Stimulated activated memory B cell treated with anti-CD40 and anti-IgM and Interleukin-4, amounts not matched to agents 10 μg/mL and 1 μg/mL and 100 μg/mL, for 72 hours (primary cell): ENCODE data around the gene LRRC8B.
A peak's percentile ranks its signal among the peaks of the same experiment; 100 is the strongest.
"Not testable (repeated sequence)": the region's sequence is repeated elsewhere in the genome, so short reads cannot be mapped to it uniquely, and the experiment has no call there.

Source experiments
- ATAC-seq: fragments of 150-1000 bp; cut with Tn5 transposase; 2 replicates; pipeline ENCODE4 v1.10.0; 2021
- H3K27ac Mint-ChIP-seq: one replicate; pipeline ENCODE4 v1.8.0; 2022; ENCODE audit warnings: mild to moderate bottlenecking, mixed read lengths
- H3K27me3 Mint-ChIP-seq: one replicate; pipeline ENCODE4 v1.8.0; 2022; ENCODE audit warnings: mixed read lengths
- H3K36me3 Mint-ChIP-seq: one replicate; pipeline ENCODE4 v1.8.0; 2022; ENCODE audit warnings: mixed read lengths
- H3K4me1 Mint-ChIP-seq: one replicate; pipeline ENCODE4 v1.8.0; 2022; ENCODE audit warnings: mixed read lengths
- H3K4me3 Mint-ChIP-seq: one replicate; pipeline ENCODE4 v1.8.0; 2022; ENCODE audit warnings: mild to moderate bottlenecking, moderate library complexity, mixed read lengths
- H3K9me3 Mint-ChIP-seq: one replicate; pipeline ENCODE4 v1.8.0; 2022; ENCODE audit warnings: mixed read lengths

The LRRC8B gene

DNA sequence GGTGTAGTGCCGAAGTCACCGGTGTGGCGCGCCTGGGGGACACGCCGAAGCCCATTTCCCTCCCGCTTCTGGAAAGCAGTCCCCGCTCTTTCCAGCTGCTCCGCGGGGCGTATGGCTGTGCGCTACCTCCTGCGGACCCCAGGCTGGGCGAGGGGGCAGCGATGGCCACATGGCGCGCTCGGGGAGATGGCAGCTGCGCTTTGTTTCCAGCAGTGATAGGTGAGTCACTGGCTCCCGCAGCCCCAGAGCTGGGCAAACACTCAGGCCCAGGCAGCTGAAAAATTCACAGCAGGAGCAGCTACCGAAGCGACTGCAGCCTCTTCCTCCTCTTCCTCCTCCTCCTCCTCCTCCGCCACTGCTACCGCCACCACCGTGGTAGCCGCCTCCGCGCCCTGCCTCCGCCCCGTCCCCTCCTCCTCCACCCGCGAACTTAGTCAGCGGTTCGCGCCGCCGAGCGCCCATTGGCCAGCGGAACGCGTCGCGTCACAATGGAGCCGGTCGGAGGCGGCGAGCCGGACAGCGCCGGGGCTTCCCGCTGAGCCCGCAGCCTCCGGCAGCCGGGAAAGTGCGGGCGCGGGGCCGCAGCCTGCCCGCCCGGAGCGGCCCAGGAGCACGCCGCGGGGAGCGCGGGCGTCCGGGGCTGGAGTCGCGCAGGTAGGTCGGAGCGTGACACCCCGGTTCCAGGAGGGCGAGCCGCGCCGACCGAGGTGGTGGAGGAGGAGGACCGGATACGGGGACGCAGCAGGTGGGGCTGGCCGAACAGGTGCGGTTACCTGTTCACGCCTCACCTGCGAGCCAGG is at the start of gene LRRC8B:
Gene LRRC8B (plus strand): TSS at position 461 of the 800 bp plus-strand sequence. CDS start 57,822 bp downstream, outside the sequence.
- Mint-ChIP-seq H3K4me1 (peaks cover 15% of the 10 kb centered on the region), H3K36me3 (peaks cover under 1% of the 10 kb centered on the region), H3K4me3 (peak within 1 kb of the TSS; percentile 79), H3K27me3 (no peaks in the 10 kb centered on the region), H3K9me3 (no peaks in the 10 kb centered on the region), H3K27ac (peak within 1 kb of the TSS; percentile 83)
- peak; percentile 93 for ATAC-seq

DNA sequence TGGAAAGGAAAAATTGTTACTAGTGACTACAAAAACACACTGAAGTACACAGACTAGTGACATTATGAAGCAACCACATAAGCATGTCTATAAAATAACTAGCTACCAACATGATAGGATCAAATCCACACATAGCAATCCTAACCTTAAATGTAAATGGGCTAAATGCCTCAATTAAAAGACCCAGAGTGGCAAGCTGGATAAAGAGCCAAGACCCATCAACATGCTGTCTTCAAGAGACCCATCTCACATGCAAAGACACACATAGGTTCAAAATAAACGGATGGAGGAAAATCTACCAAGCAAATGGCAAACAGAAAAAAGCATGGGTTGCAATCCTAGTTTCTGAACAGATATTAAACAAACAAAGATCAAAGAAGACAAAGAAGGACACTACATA is 49.4 kb upstream of the LRRC8B start:
- peaks cover 21% of the 10 kb centered on the region for H3K9me3 Mint-ChIP-seq
- peaks cover 68% of the 10 kb centered on the region for H3K36me3 Mint-ChIP-seq
- no peak overlapping the region for H3K27ac Mint-ChIP-seq
- no peaks in the 10 kb centered on the region for H3K27me3 Mint-ChIP-seq
- no peak overlapping the region for H3K4me3 Mint-ChIP-seq
- no peak for ATAC-seq
- no peaks in the 10 kb centered on the region for H3K4me1 Mint-ChIP-seq

DNA sequence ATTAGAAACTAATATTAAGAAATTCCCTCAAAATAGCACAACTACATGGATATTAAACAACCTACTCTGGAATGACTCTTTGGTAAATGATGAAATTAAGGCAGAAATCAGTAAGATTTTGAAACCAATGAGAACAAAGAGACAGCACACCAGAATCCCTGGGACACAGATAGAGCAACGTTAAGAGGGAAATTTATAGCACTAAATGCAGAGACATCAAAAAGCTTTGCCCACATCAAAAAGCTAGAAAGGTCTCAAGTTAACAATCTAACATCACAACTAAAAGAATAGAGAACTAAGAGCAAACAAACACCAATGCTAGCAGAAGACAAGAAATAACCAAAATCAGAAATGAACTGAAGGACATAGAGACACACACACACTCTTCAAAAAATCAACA is 48.6 kb upstream of the LRRC8B start:
- Mint-ChIP-seq H3K4me3 (no peak overlapping the region), H3K27ac (no peak overlapping the region)

DNA sequence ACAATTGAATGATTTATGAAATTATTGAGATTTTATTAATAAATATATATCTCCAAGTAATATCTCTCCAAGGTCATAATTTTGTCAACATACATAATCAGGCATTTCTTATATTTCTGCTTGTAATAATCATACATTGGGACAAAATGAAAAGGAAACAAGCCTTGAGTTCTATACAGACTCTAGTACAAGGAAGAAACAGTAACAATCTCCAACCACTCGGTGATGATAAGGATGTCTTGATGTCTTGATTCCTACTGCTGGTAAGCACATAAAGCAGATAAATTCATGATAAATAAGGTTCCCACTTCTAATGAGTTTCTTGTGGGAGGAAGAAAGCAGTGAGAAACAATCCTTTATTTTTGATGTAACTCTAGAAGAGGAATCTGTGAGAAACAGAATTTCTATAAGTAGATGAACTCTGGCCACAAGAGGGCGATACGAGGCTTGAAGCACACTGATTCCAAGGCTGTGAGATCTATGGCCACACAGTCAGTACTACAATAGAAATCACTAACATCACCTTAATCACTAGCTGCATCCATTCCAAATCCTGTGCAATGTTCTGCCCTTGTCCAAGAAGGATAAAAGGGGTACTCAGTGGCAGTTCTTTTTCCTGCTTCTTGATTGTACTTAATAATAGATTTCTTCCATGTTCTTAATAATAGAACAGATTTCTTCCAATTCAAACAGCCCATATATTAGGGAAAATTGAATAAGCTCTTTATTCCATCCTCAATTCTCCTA is 41.4 kb upstream of the LRRC8B start:
- Mint-ChIP-seq H3K27ac (no peak overlapping the region), H3K36me3 (peaks cover 28% of the 10 kb centered on the region), H3K27me3 (no peaks in the 10 kb centered on the region), H3K4me1 (no peaks in the 10 kb centered on the region), H3K9me3 (peaks cover 13% of the 10 kb centered on the region), H3K4me3 (no peak overlapping the region)
- ATAC-seq, result peak; percentile 71

More for the DNA sequence above, 48.6 kb upstream of the LRRC8B start:
- Mint-ChIP-seq H3K27me3 (no peaks in the 10 kb centered on the region), H3K4me1 (no peaks in the 10 kb centered on the region), H3K9me3 (peaks cover 24% of the 10 kb centered on the region), H3K36me3 (peaks cover 68% of the 10 kb centered on the region)
- no peak for ATAC-seq

DNA sequence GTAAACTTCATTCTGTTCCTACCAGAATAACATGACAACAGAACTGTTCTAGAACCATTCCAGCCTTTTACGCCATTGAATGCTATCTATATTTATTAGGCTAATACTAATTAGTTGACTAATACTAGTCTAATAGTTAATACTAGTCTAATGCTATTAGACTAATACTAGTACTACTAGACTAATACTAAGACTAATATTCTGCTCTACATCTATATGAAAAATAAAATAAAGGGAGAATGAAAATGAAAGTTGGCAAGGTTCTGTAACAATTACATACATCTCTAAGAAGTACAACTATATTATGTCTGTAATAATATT is 40.9 kb upstream of the LRRC8B start:
- peaks cover 13% of the 10 kb centered on the region for H3K9me3 Mint-ChIP-seq
- no peak overlapping the region for H3K4me3 Mint-ChIP-seq
- H3K36me3 Mint-ChIP-seq, result peaks cover 23% of the 10 kb centered on the region
- no peaks in the 10 kb centered on the region for H3K4me1 Mint-ChIP-seq
- H3K27ac Mint-ChIP-seq, result no peak overlapping the region
- H3K27me3 Mint-ChIP-seq, result no peaks in the 10 kb centered on the region
- no peak for ATAC-seq

DNA sequence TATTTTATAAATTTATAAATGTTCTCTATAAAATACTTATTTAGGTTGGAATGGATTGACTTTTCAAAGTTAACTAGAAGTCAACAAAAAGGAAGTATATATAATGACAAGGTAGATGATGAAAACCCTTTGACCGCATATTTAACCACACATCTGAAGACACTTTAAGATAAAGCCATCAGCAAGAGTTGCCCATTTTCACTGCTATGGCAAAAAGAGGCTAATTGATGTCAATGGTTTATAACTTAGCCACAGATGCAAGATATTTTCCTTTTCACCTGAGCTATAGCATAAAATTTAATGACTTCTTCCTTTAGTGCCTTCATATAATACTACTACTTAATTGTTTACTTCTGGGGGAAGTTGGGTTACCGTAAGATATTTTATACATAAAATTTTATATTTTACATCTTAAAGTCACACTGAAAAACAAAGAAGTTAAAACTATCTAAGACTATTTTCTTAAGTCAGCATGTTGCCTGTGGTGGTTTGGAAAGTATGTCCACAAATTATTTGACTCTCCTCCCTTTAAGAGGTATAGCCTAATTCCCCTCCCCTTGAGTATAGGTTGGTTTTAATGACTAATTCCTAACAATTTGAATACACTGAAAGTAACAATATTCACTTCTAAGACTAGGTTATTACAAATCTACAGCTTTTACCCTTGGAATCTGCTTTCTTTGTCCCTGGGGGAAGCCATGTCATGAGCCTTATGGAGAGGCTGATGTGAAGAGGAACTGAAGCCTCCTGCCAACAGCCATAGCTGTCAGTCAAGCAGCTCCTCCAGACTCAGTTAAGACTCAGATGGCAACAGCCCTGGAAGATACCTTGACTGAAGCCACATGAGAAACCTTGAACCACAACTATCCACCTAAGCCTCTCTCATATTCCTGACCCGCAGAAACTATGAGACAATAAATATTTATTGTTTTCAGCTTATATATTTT is 40.3 kb upstream of the LRRC8B start:
- H3K27me3 Mint-ChIP-seq, result no peaks in the 10 kb centered on the region
- peaks cover 13% of the 10 kb centered on the region for H3K9me3 Mint-ChIP-seq
- no peaks in the 10 kb centered on the region for H3K4me1 Mint-ChIP-seq
- H3K4me3 Mint-ChIP-seq, result no peak overlapping the region
- H3K27ac Mint-ChIP-seq, result no peak overlapping the region
- peaks cover 16% of the 10 kb centered on the region for H3K36me3 Mint-ChIP-seq
- ATAC-seq, result no peak

DNA sequence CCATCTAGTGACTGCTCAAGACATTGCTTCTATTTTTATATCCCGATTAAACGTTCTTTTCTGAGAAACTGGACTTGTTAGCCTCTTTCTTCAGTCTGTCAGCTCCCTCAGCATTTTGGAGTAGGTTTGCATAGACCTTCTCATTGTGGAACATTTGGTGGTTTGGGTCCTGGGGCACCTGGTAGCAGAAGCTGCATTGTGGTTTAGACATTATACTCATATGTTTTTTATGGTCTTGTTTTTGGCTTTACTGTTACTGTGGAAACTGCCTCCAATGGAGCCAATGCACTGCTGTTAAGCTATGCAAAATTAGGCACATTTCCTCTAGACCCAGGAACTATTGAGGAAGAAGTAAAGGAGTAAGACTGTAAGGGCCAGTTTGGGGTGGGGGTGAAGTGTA is 36.7 kb upstream of the LRRC8B start:
- no peaks in the 10 kb centered on the region for H3K27me3 Mint-ChIP-seq
- H3K36me3 Mint-ChIP-seq, result peaks cover 10% of the 10 kb centered on the region
- no peak overlapping the region for H3K4me3 Mint-ChIP-seq
- H3K4me1 Mint-ChIP-seq, result no peaks in the 10 kb centered on the region
- ATAC-seq, result peak; percentile 31
- no peaks in the 10 kb centered on the region for H3K9me3 Mint-ChIP-seq
- no peak overlapping the region for H3K27ac Mint-ChIP-seq

DNA sequence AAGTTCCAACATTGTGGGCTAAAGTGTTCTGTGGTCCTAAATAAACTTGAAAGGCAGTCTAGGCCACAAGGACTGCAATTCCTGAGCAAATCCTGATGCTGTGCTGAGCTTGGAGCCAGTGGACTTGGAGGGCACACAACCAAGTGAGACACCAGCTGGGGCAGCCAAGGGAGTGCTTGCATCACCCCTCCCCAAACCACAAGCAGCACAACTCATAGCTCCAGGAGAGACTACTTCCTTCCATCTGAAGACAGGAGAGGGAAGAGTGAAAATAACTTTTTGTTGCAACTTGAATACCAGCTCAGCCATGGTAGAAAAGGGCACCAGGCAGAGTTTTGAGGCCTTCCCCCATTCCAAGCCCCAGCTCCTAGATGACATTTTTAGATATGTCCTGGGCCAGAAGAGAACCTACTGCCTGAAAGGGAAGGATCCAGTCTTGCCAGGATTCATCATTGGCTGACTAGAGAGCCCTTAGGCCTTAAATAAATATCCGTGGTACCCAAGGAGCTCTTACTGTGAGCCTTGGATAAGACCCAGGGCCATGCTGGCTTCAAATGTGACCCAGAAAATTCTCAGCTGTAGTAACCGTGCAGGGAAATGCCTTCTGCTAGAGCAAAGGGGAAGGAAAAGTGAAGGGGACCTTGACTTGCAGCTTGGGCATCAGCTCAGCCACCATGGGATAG is 35.4 kb upstream of the LRRC8B start:
- ATAC-seq, result no peak
- Mint-ChIP-seq H3K4me3 (no peak overlapping the region), H3K4me1 (no peaks in the 10 kb centered on the region), H3K27ac (no peak overlapping the region), H3K9me3 (no peaks in the 10 kb centered on the region), H3K27me3 (no peaks in the 10 kb centered on the region), H3K36me3 (peaks cover 15% of the 10 kb centered on the region)

DNA sequence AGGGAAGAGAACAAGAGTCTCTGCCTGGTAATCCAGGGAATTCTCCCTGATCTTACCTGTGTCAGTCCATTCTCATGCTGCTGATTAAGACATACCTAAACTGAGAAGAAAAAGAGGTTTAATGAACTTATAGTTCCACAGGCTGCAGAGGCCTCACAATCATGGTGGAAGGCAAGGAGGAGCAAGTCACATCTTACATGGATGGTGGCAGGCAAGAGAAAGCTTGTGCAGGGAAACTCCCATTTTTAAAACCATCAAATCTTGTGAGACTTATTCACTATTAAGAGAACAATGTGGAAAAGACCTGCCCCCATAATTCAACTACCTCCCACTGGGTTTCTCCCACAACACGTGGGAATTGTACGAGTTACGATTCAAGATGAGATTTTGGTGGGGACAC is 34.2 kb upstream of the LRRC8B start:
- H3K27me3 Mint-ChIP-seq, result no peaks in the 10 kb centered on the region
- H3K4me1 Mint-ChIP-seq, result no peaks in the 10 kb centered on the region
- H3K27ac Mint-ChIP-seq, result no peak overlapping the region
- H3K36me3 Mint-ChIP-seq, result peaks cover 15% of the 10 kb centered on the region
- ATAC-seq, result no peak
- H3K4me3 Mint-ChIP-seq, result no peak overlapping the region
- H3K9me3 Mint-ChIP-seq, result no peaks in the 10 kb centered on the region

DNA sequence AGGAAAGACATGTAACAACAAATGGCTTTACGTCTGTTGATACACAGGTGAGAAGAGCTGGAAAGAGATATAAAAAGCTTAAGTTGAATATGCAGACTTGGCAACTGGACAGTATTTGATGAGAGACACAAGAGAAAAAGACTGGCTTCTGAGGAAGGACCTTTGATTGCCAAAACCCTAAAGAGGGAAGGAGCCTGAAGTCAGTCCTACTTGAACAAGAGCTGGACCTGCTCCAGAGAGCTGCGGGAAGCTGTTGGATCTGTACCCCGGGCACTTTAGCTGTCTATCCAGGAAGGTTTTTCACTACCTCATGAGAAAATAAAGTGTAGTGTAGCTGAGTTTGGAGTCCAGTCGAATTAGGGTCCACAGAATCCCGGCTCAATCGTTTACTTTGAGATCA is 25.3 kb upstream of the LRRC8B start:
- ATAC-seq, result no peak
- Mint-ChIP-seq H3K27ac (no peak overlapping the region), H3K36me3 (no peaks in the 10 kb centered on the region), H3K9me3 (no peaks in the 10 kb centered on the region), H3K4me3 (no peak overlapping the region), H3K4me1 (no peaks in the 10 kb centered on the region), H3K27me3 (no peaks in the 10 kb centered on the region)

DNA sequence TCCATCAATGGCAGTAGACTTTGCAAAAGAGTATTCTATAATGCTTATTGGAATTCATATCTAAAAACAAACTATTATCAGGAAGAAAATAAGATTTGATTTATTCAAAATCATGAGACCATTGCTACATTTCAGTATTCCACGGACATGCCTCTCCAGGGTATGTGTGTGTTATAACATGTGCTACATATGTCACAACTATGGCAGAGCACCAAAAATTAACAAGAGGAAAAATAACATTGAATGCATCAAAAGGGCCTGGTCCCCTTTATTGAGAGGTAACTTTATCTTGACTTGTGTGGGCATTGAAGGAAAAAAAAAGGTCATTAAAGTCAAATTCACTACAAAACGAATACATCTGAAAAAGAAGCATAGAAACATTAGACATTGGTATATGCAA is 22.6 kb upstream of the LRRC8B start:
- H3K4me3 Mint-ChIP-seq, result no peak overlapping the region
- no peaks in the 10 kb centered on the region for H3K9me3 Mint-ChIP-seq
- H3K27me3 Mint-ChIP-seq, result no peaks in the 10 kb centered on the region
- no peaks in the 10 kb centered on the region for H3K4me1 Mint-ChIP-seq
- no peak overlapping the region for H3K27ac Mint-ChIP-seq
- ATAC-seq, result no peak
- no peaks in the 10 kb centered on the region for H3K36me3 Mint-ChIP-seq

DNA sequence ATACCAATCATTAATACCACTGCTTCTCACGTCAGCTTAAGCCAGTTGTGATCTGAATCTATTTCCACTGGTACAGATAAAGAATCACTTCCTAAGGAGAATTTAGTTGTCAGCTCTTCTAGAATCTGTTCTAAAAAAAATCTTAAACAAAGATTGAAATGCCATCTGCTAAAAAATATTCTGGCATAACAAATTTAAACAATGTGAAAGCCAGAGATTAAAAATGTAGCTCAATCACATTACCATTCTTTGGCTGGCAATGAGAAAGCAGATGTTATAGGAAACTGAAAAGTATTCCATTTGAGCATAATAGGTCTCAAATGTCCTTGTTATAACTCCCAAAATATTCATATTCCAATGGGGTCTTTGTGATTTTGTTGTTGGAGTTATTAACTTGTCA is 21.7 kb upstream of the LRRC8B start:
- Mint-ChIP-seq H3K9me3 (peaks cover 2% of the 10 kb centered on the region), H3K36me3 (peaks cover under 1% of the 10 kb centered on the region), H3K4me1 (no peaks in the 10 kb centered on the region), H3K27ac (no peak overlapping the region), H3K27me3 (no peaks in the 10 kb centered on the region), H3K4me3 (no peak overlapping the region)
- no peak for ATAC-seq

DNA sequence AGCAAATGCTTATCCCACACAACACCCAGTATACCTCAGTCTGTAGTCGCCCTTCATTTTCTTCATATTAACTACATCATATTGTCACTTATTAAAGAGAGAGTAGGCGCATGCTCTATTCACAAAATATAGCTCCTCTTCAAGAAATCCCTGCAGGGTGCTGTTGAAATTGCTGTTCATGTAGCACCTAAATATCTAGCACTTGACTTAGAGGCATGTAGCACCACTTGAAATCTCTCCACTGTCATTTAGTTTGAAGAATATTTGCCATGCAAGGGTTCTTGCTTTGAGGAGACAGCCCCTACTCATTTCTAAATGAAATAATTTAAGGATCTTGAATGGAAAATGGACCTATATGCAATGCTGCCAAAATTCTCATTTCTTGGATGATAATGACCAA is 20.9 kb upstream of the LRRC8B start:
- ATAC-seq, result no peak
- Mint-ChIP-seq H3K27ac (no peak overlapping the region), H3K36me3 (peaks cover 7% of the 10 kb centered on the region), H3K27me3 (no peaks in the 10 kb centered on the region), H3K4me1 (no peaks in the 10 kb centered on the region), H3K9me3 (peaks cover 7% of the 10 kb centered on the region), H3K4me3 (no peak overlapping the region)

DNA sequence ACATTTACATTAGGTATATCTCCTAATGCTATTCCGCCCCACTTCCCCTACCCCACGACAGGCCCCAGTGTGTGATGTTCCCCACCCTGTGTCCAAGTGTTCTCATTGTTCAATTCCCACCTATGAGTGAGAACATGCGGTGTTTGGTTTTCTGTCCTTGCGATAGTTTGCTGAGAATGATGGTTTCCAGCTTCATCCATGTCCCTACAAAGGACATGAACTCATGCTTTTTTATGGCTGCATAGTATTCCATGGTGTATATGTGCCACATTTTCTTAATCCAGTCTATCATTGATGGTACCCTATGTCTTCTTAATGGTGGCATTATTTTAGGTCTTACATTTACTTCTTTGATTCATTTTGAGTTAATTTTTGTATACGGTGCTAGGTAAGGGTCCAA is 14.6 kb upstream of the LRRC8B start:
- H3K9me3 Mint-ChIP-seq, H3K4me1 Mint-ChIP-seq, H3K4me3 Mint-ChIP-seq, H3K27ac Mint-ChIP-seq, H3K27me3 Mint-ChIP-seq, ATAC-seq: not testable (repeated sequence)
- peaks cover 14% of the 10 kb centered on the region for H3K36me3 Mint-ChIP-seq
